Measurements from ENCODE around the gene LHX2. TPM values are rescaled to one million over a fixed set of nuclear protein-coding genes. Genes with fewer than 3 reads are reported as not detected.

The LHX2 gene
- total and polyA plus RNA-seq, 2 of the 4 experiments (the other 2 are of a cell fraction), result not detected

DNA sequence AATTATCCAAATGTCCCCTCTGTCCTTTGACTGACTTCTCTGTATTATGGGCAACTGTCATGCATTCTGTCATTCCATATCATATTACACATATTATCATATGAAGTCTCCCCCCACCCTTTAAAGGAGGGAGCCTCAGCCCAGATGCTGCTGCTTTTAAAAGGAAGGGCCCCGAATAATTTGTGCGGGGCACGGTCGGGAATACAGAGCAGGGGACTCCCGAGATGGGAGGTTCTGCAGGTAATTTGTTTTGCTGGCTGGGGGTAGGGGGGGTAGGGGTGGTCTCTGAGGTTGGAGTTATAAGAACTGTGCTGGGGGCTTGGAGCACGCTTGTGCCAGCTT lies 10.1 kb upstream of the LHX2 start:
- Histone ChIP-seq H2BK15ac (ENCODE audit: low read depth, low read length) (no peak overlapping the region), H3K23ac (ENCODE audit: low read depth, low read length) (no peak overlapping the region), H4K91ac (ENCODE audit: insufficient read depth, low read depth, low read length) (no peak overlapping the region), H3K9me3 (ENCODE audit: control insufficient read depth, insufficient read depth, low read length) (peaks cover 11% of the 10 kb centered on the region), H3K27ac (ENCODE audit: insufficient read depth, low read length) (no peak overlapping the region), H3K4me2 (ENCODE audit: low read depth, low read length) (no peak overlapping the region), H2AFZ (replicated peaks; ENCODE audit: low read length, poor library complexity) (no peak overlapping the region), H2BK120ac (ENCODE audit: low read depth, low read length) (no peak overlapping the region), H3K56ac (ENCODE audit: extremely low read depth, insufficient read depth, low read length) (no peak overlapping the region), H3K4me1 (ENCODE audit: control insufficient read depth, insufficient read depth, low read length) (no peaks in the 10 kb centered on the region), H3K4ac (ENCODE audit: low read depth, low read length) (no peak overlapping the region), H2BK5ac (ENCODE audit: low read depth, low read length, poor library complexity, severe bottlenecking) (no peak overlapping the region), H3K27me3 (ENCODE audit: control insufficient read depth, insufficient read depth, low read length) (peaks cover 94% of the 10 kb centered on the region), H3K9ac (ENCODE audit: low read depth, low read length) (no peak overlapping the region), H3K14ac (replicated peaks; ENCODE audit: low read depth, low read length) (no peak overlapping the region), H2AK9ac (replicated peaks; ENCODE audit: low read depth, low read length, poor library complexity) (no peak overlapping the region), H2AK5ac (ENCODE audit: low read depth, low read length) (no peak overlapping the region), H3K9me1 (ENCODE audit: insufficient read depth, low read length) (0 out of 2 replicates have a peak, but pooled peaks cover 5% of the 10 kb centered on the region), H4K5ac (ENCODE audit: low read depth, low read length) (no peak overlapping the region), H3K4me3 (ENCODE audit: insufficient read depth, low read depth, low read length) (no peak overlapping the region), H4K20me1 (ENCODE audit: insufficient read depth, low read length) (peaks cover 7% of the 10 kb centered on the region; the same call in 1 of the 2 replicates), H2BK20ac (ENCODE audit: low read depth, low read length) (no peak overlapping the region), H3K79me1 (ENCODE audit: low read depth in 1 of 2, low read length in 2 of 2) (no peaks in the 10 kb centered on the region), H4K8ac (ENCODE audit: low read depth in 2 of 2, low read length in 2 of 2) (no peak overlapping the region), H3K36me3 (ENCODE audit: control insufficient read depth, insufficient read depth, low read length) (no peaks in the 10 kb centered on the region), H3K18ac (ENCODE audit: low read depth, low read length) (no peak overlapping the region)
- no CpG with 5 or more reads among the region's 6 CpGs for WGBS, 2 experiments (ENCODE audit: extremely low coverage in 2 of 2, insufficient read length in 1 of 2)
- DNase-seq, result no peak
- ChIA-PET CTCF (no interaction called here), POLR2A (ENCODE audit: unreplicated experiment) (no interaction called here)
- intact Hi-C loops (cut with micrococcal nuclease), result no loop called here
- no peak for ATAC-seq (ENCODE audit: low read depth)
- no TSS peak for BruUV-seq (replicated peaks)
- dilution Hi-C loops (cut with HindIII; ENCODE audit: low sequenced_read_pairs, unreplicated experiment), result no loop called here
- TF ChIP-seq NFE2L2 (IDR thresholded peaks at IDR 0.05; ENCODE audit: low read depth, low read length), result no peak
- TF ChIP-seq, protein P1, sequence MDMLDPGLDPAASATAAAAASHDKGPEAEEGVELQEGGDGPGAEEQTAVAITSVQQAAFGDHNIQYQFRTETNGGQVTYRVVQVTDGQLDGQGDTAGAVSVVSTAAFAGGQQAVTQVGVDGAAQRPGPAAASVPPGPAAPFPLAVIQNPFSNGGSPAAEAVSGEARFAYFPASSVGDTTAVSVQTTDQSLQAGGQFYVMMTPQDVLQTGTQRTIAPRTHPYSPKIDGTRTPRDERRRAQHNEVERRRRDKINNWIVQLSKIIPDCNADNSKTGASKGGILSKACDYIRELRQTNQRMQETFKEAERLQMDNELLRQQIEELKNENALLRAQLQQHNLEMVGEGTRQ (IDR thresholded peaks at IDR 0.05; ENCODE audit: low read depth, low read length), result no peak
- no peak for TF ChIP-seq POLR2A (IDR thresholded peaks at IDR 0.05; ENCODE audit: low read depth, low read length)
- no peak for TF ChIP-seq FOS (IDR thresholded peaks at IDR 0.05; ENCODE audit: low read depth, low read length)
- no peak for TF ChIP-seq SMC3 (IDR thresholded peaks at IDR 0.05; ENCODE audit: low read depth, low read length)
- TF ChIP-seq, protein P2, sequence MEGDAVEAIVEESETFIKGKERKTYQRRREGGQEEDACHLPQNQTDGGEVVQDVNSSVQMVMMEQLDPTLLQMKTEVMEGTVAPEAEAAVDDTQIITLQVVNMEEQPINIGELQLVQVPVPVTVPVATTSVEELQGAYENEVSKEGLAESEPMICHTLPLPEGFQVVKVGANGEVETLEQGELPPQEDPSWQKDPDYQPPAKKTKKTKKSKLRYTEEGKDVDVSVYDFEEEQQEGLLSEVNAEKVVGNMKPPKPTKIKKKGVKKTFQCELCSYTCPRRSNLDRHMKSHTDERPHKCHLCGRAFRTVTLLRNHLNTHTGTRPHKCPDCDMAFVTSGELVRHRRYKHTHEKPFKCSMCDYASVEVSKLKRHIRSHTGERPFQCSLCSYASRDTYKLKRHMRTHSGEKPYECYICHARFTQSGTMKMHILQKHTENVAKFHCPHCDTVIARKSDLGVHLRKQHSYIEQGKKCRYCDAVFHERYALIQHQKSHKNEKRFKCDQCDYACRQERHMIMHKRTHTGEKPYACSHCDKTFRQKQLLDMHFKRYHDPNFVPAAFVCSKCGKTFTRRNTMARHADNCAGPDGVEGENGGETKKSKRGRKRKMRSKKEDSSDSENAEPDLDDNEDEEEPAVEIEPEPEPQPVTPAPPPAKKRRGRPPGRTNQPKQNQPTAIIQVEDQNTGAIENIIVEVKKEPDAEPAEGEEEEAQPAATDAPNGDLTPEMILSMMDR (conservative IDR thresholded peaks at IDR 0.05; ENCODE audit: low read depth, low read length), result no peak
- no peak for TF ChIP-seq MXI1 (IDR thresholded peaks at IDR 0.05; ENCODE audit: borderline replicate concordance, low read depth, low read length)
- TF ChIP-seq, protein P3, sequence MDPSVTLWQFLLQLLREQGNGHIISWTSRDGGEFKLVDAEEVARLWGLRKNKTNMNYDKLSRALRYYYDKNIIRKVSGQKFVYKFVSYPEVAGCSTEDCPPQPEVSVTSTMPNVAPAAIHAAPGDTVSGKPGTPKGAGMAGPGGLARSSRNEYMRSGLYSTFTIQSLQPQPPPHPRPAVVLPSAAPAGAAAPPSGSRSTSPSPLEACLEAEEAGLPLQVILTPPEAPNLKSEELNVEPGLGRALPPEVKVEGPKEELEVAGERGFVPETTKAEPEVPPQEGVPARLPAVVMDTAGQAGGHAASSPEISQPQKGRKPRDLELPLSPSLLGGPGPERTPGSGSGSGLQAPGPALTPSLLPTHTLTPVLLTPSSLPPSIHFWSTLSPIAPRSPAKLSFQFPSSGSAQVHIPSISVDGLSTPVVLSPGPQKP (IDR thresholded peaks at IDR 0.05; ENCODE audit: borderline replicate concordance, low read depth, low read length), result no peak
- no peak for TF ChIP-seq CHD1 (IDR thresholded peaks at IDR 0.05; ENCODE audit: low read depth, low read length)
- no peak for TF ChIP-seq CEBPB (IDR thresholded peaks at IDR 0.05; ENCODE audit: low read depth, low read length)
- TF ChIP-seq MAZ (IDR thresholded peaks at IDR 0.05; ENCODE audit: borderline replicate concordance, low read depth, low read length), result no peak
- in situ Hi-C loops (cut with MboI; ENCODE audit: low sequenced_read_pairs), result no loop called here
